ENCODE data around the gene ARL5C.

DNA sequence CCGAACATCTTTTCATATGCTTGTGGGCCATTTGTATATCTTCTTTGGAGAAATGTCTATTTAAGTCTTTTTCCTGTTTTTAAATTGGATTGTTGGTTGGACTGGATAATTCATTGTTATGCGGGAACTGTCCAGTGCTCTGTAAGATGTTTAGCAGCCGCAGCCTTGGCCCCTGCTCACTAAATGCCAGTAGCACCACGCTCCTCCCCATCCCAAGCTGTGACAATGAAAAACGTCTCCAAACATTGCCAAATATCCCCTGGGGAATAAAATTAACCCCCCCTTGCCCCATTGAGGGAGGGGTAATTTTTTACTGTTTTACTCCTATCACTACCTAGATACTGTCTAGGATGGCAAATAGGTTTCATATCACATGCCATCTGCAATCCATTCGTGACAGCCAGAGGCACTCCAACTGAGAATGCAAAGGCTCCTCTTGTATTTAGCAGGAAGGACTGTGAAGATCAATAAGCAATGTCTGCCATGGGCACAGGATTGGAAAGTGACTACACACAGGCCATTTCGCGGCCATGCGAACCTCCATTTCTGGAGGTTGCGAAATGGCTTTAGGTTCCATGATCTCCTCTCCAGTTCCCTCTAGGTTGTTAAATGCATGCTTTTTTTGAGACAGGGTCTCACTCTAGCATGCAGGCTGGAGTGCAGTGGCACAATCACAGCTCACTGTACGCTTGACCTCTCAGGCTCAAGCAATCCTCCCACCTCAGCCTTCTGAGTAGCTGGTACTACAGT is 23.9 kb downstream of the ARL5C start:
- TF ChIP-seq, protein P1, sequence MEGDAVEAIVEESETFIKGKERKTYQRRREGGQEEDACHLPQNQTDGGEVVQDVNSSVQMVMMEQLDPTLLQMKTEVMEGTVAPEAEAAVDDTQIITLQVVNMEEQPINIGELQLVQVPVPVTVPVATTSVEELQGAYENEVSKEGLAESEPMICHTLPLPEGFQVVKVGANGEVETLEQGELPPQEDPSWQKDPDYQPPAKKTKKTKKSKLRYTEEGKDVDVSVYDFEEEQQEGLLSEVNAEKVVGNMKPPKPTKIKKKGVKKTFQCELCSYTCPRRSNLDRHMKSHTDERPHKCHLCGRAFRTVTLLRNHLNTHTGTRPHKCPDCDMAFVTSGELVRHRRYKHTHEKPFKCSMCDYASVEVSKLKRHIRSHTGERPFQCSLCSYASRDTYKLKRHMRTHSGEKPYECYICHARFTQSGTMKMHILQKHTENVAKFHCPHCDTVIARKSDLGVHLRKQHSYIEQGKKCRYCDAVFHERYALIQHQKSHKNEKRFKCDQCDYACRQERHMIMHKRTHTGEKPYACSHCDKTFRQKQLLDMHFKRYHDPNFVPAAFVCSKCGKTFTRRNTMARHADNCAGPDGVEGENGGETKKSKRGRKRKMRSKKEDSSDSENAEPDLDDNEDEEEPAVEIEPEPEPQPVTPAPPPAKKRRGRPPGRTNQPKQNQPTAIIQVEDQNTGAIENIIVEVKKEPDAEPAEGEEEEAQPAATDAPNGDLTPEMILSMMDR (IDR thresholded peaks at IDR 0.05), result no peak
- no peak for TF ChIP-seq FOXK1 (CRISPR knock-in tag; IDR thresholded peaks at IDR 0.05)
- TF ChIP-seq NFE2L1 (CRISPR knock-in tag; IDR thresholded peaks at IDR 0.05), result no peak
- no peak for TF ChIP-seq ZNF317 (CRISPR knock-in tag; IDR thresholded peaks at IDR 0.05; ENCODE audit: borderline replicate concordance, low read depth)
- no peak for TF ChIP-seq ESRRA (CRISPR knock-in tag; IDR thresholded peaks at IDR 0.05; ENCODE audit: borderline replicate concordance)
- TF ChIP-seq, protein P2, sequence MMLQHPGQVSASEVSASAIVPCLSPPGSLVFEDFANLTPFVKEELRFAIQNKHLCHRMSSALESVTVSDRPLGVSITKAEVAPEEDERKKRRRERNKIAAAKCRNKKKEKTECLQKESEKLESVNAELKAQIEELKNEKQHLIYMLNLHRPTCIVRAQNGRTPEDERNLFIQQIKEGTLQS (CRISPR knock-in tag; conservative IDR thresholded peaks at IDR 0.05), result no peak
- TF ChIP-seq, protein P3, sequence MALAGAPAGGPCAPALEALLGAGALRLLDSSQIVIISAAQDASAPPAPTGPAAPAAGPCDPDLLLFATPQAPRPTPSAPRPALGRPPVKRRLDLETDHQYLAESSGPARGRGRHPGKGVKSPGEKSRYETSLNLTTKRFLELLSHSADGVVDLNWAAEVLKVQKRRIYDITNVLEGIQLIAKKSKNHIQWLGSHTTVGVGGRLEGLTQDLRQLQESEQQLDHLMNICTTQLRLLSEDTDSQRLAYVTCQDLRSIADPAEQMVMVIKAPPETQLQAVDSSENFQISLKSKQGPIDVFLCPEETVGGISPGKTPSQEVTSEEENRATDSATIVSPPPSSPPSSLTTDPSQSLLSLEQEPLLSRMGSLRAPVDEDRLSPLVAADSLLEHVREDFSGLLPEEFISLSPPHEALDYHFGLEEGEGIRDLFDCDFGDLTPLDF (CRISPR knock-in tag; IDR thresholded peaks at IDR 0.05), result no peak
- no peak for TF ChIP-seq SP1 (CRISPR knock-in tag; conservative IDR thresholded peaks at IDR 0.05)
- TF ChIP-seq, protein P4, sequence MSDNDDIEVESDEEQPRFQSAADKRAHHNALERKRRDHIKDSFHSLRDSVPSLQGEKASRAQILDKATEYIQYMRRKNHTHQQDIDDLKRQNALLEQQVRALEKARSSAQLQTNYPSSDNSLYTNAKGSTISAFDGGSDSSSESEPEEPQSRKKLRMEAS (CRISPR knock-in tag; IDR thresholded peaks at IDR 0.05), result no peak

Data from WTC11 (cell line).